ENCODE results near the gene UCN2.

UCN2 gene, protein sequence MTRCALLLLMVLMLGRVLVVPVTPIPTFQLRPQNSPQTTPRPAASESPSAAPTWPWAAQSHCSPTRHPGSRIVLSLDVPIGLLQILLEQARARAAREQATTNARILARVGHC

DNA sequence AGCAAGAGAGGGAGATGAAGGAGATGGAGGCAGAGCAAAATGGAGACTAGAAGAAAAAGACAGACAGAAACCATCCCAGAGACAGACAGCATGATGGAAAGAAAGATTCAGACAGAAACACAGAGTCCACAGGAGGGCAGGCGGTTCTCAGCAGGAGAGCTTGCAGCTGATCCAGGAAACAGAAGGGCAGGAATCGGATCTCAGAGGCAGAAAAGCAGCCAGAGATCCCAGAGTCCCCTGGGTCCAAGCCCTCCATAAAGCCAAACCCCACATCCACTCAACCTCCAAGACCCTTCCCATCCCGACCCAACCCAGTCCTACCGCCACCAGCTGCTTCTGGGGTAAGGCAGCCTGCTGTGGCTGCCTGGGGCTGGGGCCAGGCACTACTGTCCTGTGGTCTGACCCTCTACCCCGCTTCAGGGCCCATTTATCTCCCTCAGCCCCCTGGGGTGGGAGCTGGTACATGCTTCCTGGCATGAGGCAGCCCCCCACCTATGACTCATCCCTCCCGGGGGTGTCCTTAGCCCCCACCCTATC lies at the start of gene UCN2:
Gene UCN2 (minus strand): TSS at position 400 of the 537 bp plus-strand sequence. CDS start 657 bp downstream, outside the sequence.
- H3K4me3 ChIP-seq (ENCODE audit: control insufficient read depth, low read depth, low read length), result no peak within 1 kb of the TSS
- DNase-seq (ENCODE audit: low read depth), result peak; percentile 48
- TF ChIP-seq, protein P1, sequence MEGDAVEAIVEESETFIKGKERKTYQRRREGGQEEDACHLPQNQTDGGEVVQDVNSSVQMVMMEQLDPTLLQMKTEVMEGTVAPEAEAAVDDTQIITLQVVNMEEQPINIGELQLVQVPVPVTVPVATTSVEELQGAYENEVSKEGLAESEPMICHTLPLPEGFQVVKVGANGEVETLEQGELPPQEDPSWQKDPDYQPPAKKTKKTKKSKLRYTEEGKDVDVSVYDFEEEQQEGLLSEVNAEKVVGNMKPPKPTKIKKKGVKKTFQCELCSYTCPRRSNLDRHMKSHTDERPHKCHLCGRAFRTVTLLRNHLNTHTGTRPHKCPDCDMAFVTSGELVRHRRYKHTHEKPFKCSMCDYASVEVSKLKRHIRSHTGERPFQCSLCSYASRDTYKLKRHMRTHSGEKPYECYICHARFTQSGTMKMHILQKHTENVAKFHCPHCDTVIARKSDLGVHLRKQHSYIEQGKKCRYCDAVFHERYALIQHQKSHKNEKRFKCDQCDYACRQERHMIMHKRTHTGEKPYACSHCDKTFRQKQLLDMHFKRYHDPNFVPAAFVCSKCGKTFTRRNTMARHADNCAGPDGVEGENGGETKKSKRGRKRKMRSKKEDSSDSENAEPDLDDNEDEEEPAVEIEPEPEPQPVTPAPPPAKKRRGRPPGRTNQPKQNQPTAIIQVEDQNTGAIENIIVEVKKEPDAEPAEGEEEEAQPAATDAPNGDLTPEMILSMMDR (conservative IDR thresholded peaks at IDR 0.05; ENCODE audit: control insufficient read depth, insufficient read depth, low read depth, low read length), result peak; percentile 21

DNA sequence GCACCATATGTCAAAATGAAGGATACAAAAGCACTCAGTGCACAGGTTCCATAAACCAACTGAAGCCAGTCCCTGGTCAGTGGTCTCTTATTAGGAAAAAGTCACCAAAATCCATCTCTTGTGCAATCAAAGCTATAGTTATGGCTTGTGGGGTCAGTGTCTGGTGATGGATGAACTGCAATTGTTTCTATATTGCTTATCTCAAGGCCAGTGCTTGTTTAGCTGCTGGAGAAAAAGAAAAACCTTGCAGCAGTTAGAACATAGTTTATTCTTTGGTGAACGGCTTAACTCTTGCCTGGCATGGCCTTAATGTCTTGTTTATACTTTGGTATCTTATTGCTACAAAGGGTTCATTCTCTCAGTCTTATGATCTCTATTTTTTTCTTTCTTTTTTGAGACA lies 48.7 kb upstream of the UCN2 start:
- no peak overlapping the region for H3K4me3 ChIP-seq (ENCODE audit: control insufficient read depth, low read depth, low read length)
- TF ChIP-seq, protein P1 (conservative IDR thresholded peaks at IDR 0.05; ENCODE audit: control insufficient read depth, insufficient read depth, low read depth, low read length), result no peak
- DNase-seq (ENCODE audit: low read depth), result no peak

DNA sequence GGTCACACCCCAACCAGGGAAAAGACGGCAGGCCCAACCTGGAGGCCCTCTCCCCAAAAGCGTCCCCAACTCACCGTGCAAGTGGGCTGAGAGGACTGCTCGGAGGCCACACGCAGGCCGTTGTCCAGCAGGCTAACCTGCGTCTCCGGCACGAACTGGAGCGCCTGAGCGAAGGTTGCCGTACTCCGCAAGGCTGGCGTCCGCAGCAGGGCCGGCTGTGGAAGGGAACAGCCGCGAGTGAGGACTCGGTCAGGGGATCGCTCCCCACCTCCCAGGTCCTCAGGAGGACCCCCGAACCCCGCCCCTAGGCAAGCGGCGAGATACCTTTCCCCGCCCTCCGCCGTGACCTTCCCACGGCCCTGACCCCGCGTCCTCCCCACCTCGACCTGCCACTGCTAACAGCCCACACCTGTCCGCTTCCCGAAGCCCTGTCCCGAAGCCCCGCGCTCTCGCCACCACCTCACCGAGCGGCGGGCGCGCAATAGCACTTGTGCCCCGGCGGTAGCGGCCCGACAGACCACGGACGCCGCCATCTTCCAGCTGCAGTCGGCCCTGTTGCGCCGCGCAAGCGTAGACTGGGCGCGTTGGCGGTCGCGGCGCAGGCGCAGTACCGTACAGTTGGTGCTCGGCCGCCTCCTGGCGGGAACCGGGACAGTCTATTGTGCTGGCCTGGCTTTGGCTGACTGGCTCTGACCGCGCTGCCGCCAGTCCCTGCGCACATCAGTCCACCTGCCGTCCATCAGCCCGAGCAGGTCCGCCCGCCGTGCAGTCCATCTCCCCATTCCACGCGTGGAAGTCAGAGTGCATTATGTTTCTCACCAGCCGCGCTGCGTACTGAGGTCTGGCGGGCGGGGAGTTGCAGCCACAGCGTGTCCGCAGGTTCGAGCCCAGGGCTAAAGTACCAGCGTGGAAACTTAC lies 45.8 kb upstream of the UCN2 start, which contains the start of gene UQCRC1:
Gene UQCRC1 (minus strand): TSS at position 559 of the 918 bp plus-strand sequence. CDS start 26 bp downstream, at position 533.
- TF ChIP-seq, protein P1 (conservative IDR thresholded peaks at IDR 0.05; ENCODE audit: control insufficient read depth, insufficient read depth, low read depth, low read length), result peak; percentile 54
- DNase-seq (ENCODE audit: low read depth), result peak; percentile 90
- H3K4me3 ChIP-seq (ENCODE audit: control insufficient read depth, low read depth, low read length), result peak within 1 kb of the TSS; percentile 94

DNA sequence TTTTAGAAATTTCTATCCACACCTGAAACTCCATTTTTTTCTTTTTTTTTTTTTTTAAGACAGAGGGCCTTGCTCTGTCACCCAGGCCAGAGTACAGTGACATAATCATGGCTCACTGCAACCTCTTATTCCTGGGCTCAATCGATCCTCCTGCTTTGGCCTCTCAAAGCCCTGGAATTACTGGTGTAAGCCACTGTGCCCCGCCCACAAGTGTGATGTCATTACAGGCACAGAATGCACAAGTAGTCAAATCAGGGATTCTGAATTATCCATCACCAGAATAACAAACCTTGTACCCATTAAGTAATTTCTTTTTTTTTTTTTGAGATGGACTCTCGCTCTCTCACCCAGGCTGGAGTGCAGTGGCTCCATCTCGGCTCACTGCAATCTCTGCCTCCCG lies 43.9 kb upstream of the UCN2 start:
- peak; percentile 33 for DNase-seq (ENCODE audit: low read depth)
- no peak overlapping the region for H3K4me3 ChIP-seq (ENCODE audit: control insufficient read depth, low read depth, low read length)
- TF ChIP-seq, protein P1 (conservative IDR thresholded peaks at IDR 0.05; ENCODE audit: control insufficient read depth, insufficient read depth, low read depth, low read length), result no peak

DNA sequence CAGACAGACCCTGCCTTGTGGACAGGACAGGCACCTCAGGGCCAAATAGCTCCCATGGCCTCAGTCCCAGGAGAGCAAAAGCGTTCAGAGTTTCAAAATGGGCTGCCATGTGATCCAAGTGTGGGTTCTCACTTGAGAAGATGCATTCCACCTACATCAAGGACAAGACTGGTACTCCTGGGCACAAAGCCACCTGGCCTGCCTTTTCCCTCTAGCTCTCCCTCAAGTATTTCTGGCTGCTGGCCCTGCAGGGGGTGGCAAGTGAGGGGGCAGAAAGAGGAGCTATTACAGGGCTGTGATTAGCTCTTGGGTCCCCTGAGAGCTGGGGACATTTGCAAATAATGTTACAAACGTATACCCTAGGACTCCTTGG lies 38.0 kb upstream of the UCN2 start:
- TF ChIP-seq, protein P1 (conservative IDR thresholded peaks at IDR 0.05; ENCODE audit: control insufficient read depth, insufficient read depth, low read depth, low read length), result no peak
- no peak overlapping the region for H3K4me3 ChIP-seq (ENCODE audit: control insufficient read depth, low read depth, low read length)
- DNase-seq (ENCODE audit: low read depth), result no peak

DNA sequence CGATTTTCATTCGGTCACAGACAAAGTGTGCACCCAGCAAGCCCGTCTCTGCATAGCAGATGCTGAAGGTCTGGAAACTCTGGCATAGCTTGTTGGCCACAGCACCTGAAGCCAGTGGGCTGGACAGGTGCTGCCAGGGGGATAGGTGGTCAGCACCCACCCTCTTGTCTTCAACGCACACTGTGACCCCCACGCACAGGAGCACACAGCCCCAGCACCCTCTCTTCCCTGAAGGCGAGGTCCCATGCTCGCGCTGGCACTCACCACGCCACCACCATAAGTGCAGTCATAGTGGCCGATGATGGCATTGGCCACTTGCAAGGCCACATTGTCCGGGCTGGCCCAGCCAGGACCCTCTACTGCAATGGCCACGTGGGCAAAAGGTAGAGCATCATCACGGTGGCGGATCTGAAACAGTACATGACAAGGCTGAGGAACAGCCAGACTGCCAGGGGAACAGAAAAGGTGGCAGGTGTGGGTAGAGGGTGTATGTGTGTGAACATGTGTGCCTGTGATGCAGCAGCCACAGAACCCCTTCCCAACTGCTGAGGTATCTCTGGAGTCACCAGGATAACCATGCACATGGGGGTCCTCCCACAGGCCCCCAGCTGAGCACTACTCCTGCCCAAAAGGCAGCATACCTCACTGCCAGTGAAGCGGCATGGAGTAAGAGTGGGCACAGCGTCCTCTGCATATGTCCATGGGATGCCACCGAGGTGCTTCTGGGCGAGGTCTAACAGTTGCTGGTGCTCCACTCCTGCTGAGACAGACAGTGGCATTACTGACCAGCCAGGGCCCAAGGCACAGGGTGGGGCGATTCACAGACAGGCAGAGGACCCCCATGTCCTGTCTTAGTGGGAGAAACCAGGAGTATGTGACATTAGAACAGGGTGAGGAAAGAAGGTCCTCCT lies 37.4 kb upstream of the UCN2 start:
- no peak for DNase-seq (ENCODE audit: low read depth)
- no peak overlapping the region for H3K4me3 ChIP-seq (ENCODE audit: control insufficient read depth, low read depth, low read length)
- TF ChIP-seq, protein P1 (conservative IDR thresholded peaks at IDR 0.05; ENCODE audit: control insufficient read depth, insufficient read depth, low read depth, low read length), result no peak
